Erythroblast (primary cell): ENCODE data around the gene PGLYRP3.
A peak's percentile ranks its signal among the peaks of the same experiment; 100 is the strongest.
"Not testable (repeated sequence)": the region's sequence is repeated elsewhere in the genome, so short reads cannot be mapped to it uniquely, and the experiment has no call there.

Experiments
- DNase-seq, 2 experiments: peaks; one replicate each; lab custom pipeline; 2025; lab: John Stamatoyannopoulos, UW
- GATA1 ChIP-seq: IDR thresholded peaks from 2 replicates; pipeline ENCODE4 v1.6.1; 2011; ENCODE audit warnings: low read depth, mild to moderate bottlenecking, control low read depth, low read length, moderate library complexity
- POLR2A ChIP-seq: IDR thresholded peaks from 2 replicates; pipeline ENCODE4 v1.6.1; 2011; ENCODE audit warnings: mild to moderate bottlenecking, low read length

PGLYRP3 gene

DNA sequence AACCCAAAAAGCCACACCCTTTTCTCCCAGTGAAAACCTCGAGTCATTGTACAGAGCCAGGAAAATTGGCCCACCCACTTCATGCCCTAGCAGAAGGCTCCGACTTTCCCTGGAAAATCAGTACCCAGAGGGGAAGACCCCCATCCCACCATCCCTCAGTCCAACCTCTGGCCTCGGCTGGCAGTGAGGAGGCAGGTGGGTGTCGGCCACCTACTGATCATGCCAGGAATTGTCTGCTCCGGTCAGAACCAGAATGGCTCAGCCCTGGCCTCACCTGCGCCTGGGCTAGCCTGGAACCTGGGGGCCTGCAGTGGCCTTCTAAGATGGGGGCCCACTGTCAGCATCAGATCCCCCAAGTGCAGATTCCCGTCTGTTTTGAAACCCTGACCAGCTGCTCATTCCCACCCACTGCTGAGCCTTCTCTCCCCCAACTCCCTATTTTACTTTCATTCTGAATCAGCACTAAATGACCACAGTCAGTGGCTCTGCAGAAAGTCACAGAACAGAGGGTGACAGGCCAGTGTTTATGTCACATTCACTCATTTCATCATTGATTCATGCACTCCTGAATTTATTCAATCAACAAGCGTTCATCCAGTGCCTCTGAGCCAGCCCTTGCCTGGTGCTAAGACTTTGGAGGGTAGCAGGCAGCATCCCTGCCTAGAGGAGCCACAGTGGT is 41.9 kb upstream of the PGLYRP3 start:
- no peak for TF ChIP-seq POLR2A
- no peak for DNase-seq

DNA sequence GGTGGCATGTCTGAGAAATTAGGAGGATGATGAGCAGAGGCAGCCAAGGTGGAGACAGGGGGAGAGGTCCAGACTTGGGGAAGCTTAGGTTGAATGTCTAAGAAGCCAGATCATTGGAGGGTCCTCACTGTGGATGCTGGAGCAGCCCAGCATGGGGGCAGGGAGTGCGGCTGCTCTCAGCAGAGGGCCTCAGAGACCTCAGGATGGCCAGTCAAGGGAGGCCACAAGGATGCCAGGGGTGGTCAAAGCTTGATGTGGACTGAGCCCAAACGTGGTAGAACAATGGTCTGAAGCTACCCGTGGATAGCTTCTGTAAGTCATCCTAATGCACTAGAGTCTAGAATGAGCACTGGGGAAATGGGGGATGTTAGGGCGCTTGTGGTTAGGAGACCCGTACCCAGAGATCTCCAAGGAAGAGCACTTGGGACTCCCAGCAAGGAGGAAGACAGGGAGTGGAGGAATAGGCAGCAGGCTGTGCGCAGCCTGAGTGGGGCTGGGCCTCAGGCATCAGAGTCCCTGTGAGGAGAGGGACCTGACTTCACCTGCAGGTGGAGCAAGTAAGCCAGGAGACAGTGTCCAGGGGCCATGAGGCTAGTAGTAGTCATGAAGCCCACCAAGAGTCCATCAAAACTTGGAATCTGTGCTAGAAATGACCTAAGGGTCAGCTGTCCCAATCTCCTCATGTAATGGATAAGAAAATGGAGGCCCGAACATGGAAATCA is 40.6 kb upstream of the PGLYRP3 start:
- TF ChIP-seq POLR2A (no peak), GATA1 (no peak)
- DNase-seq: peak; percentile 14 to 17

- no peak for TF ChIP-seq POLR2A
- DNase-seq: peak; percentile 72 to 82
Measured at GRCh38 chr1:153352523-153352922, 39.8 kb upstream of the PGLYRP3 start.

GRCh38 chr1:153350321-153350957 is 37.7 kb upstream of the PGLYRP3 start:
- TF ChIP-seq GATA1 (no peak), POLR2A (no peak)
- peak; percentile 11 to 18 for DNase-seq

DNA sequence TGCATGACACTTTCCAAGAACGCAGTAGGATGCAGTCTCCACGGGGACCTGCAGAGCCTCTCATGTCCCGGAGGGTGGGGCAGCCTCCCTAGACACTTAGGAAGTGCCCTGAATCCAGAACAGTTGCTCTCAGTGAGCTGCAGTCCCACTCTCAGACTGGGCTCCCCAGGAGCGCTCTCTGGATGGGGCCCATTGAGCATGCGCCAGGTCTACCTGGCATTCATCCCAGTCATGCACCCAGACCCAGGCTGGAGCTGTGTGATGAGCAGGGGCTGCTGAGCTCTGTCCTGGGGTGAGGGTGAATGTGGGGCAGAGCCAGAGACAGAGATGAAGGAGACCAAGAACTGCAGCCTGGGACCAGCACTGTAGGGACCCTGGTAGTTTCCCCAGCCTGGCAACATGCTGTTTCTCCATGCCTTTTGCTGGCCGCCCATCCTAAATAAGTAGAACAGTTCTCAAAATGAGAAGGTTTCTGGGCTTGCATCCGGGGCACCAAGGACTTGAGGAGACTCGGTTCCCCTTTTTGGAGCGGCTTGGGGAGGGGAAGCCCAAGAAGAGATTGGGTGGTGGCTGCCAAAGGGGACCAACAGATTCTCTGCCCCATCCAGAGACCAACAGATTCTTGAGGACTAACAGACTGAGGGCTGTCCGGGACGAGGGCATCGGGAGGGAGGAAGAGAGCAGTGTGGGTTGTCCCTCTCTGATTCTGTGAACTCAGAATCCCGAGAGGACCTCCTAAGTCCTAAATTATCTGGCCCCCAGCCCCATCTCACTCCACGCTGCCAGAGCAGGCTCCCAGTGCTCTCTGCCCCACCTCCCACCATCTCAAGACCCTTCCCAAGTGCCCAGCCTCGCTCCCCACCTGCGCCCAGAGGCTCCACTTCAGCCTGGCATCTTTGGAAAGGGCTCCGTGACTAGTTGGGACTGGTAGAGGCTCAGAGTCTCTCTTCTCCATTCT is 36.9 kb upstream of the PGLYRP3 start:
- DNase-seq: peak; percentile 18 to 20

DNA sequence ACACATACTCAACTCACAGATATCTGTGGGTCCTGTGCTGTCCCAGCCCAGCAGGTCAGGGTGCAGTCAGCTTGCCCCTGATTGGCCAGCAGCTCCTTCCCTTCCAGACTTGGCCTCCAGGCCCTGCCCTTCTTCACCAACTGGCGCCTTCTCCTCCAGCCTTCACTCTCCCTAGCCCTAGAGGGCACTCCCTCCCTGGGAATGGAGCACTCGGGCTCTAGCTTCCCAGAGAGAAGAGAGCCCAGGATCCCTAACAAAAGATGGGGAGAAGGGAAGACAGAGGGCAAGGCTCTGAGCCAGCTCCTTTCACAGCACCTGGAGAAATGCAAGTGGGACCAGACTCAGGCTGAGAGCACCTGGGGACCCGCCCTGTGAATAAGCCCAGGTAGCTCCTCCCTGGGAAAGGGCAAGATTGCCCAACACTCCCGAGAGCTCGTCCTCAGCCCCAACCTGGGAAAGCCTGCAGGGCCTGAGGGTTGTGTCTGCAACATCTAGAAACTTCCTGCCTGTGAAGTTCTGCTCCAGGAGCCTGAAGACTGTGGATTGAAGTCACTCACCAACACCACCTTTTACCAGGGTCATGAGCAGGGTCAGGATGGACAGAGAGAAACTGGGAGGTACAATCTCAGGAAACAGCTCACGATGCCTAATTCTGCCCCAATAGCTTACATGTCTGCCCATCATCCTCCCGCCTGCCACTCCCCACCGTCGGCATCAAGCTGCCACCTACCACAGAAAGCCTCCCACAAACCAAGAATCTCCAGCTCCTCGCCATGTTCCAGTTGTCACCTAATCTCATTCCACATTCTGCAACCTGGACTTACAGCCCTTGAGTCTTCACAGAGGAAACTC is 36.0 kb upstream of the PGLYRP3 start, which contains the start of gene PGLYRP4:
Gene PGLYRP4, minus strand, starts transcription at position 331 of the 852 bp plus-strand sequence. CDS start 909 bp downstream, outside the sequence.
- DNase-seq: no peak

More for the DNA sequence above, 36.9 kb upstream of the PGLYRP3 start:
- TF ChIP-seq POLR2A (no peak), GATA1 (no peak)

GRCh38 chr1:153347856-153348255 is 35.1 kb upstream of the PGLYRP3 start:
- no peak for TF ChIP-seq POLR2A
- no peak for TF ChIP-seq GATA1
- DNase-seq: no peak

More for the DNA sequence above, 36.0 kb upstream of the PGLYRP3 start, which contains the start of gene PGLYRP4:
- TF ChIP-seq GATA1 (no peak), POLR2A (no peak)

DNA sequence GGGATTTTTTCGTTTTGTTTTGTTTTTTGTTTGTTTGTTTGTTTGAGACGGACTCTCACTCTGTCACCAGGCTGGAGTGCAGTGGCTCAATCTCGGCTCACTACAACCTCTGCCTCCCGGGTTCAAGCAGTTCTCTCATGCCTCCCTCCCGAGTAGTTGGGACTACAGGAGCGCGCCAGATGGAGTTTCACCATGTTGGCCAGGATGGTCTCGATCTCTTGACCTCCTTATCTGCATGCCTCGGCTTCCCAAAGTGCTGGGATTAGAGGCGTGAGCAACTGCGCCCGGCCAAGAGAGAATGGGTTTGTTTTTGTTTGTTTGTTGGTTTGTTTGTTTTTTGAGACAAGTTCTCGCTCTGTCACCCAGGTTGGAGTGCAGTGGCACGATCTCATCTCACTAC is 34.3 kb upstream of the PGLYRP3 start:
- DNase-seq: not testable (repeated sequence)

DNA sequence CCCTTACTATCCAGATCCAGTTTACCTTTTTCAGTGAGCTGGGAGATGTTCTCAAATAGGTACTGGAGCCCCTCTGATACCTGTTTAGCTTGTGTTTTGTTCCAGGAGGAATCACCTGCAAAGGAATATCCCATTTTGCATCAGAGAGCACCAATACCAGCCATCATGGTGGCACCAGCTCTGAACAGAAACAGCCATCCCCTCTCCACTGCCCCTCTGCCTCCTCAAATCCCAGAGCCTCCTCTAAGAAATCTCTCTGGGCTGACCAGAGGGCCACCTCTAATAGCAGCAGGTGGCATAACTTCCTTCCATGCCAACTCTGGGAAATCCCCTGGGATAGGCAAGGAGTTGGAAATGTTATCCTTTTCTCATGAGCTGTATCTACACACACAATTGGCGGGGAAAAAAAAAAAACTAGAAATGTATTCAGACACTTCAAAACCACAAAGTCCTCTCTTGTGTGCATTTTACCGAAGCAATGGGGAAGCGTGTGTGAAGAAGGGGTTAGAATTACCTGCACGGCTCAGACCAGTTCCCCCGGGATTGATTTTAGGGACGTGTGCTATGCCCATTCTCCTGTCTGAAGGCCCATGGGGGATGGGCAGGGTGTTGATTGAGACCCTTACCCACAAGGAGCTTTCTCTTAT is 33.4 kb upstream of the PGLYRP3 start:
- no peak for DNase-seq
- TF ChIP-seq GATA1 (no peak), POLR2A (no peak)

DNA sequence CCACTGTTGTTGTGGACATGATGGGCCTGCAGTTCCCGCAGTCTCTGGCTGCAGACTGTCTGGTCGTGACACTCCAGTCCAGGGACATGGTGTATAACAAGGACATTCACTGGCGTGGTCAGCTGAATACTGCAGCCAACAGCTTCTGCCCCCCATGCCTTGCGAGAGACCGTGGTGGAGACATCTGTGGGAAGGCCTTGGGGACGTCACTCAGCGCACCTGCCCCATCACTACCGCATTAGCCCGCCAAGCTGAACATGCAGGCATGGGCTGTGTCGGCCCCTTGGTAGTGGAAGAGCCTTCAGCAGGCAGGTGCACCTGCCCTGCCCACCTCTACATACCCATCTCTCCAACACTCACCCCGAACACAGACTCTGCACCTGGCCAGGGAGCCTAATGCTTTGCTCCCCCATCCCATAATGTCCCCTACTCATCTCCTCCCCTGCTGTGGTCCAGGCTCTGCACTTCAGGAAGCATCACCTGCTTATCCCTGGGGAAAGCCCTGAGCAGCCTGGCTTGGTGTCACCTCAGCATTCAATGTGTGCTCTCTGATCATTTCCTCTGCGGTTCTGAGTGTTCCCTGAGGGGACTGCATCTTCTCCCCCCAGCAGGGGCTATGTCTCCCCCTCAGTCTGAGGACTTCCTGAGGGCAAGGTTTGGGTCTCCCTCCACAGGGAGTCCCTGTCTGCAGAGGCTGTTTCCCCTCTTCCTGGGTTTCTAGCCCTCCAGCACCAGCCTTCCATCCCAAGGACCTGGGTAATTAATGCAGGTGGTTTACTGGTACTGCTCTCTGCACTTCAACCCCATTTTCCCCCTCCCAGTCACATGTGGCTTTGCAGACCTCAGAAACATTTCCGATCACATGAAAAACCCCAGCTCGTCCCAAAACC is 32.7 kb upstream of the PGLYRP3 start:
- no peak for DNase-seq
- TF ChIP-seq POLR2A: no peak
- no peak for TF ChIP-seq GATA1

DNA sequence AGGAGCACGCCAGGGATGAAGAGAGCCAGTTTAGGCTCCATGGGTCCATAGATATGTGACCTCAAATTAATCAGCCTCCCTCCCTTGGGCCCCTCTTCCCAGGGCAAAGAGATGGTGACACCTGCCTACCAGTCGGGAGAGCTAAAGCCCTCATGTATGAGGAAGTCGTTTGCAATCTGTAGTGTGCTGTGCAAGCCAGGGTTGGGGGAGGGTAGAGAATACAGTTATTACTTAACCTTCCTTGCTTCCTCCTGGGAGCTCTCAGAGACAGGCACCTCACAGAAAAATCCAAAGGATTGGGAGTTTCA is 31.9 kb upstream of the PGLYRP3 start:
- no peak for TF ChIP-seq GATA1
- no peak for TF ChIP-seq POLR2A
- peak in 1 of 2 experiments; percentile 35 for DNase-seq
